ENCODE results near the gene HEXD.
"Not testable (repeated sequence)": the region's sequence is repeated elsewhere in the genome, so short reads cannot be mapped to it uniquely, and the experiment has no call there.

HEXD gene

DNA sequence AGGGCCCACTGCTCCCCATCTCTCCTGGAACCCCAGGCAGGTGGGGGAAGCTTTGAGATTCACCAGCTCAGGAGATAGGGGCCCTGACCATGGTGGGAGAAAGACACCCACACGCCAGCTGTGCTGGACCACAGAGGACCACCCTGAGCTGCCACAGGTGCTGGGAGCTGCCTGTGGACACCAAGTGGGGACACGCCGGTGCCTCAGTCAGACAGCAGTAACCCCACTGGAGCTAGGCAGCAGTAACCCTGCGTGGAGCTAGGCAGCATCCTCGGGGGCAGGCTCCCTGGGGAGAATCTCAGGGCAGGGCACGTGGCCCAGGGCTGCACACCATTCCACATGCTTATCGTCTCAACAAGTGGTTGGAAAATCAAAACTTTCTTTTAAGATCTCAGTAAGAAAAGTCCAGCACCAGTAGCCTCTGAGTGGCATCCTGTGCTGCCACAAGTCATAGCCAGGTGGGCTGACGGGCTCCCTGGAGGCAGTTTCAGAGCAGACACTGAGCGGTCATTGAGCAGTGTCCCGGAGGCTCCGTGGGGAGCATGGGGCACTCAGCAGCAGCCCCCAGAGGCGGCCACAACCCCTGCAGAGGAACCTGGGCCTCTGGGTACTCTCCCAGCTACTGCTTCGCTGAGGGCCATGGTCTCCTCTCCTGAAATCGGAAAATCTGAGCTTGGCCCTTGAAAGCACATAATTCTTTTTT is 8.0 kb upstream of the HEXD start:
- no peak for DNase-seq
- H3K4me2 ChIP-seq (ENCODE audit: insufficient read depth, low read length): no peak overlapping the region
- peaks cover 14% of the 10 kb centered on the region; the same call in 1 of the 2 replicates for H3K79me2 ChIP-seq (ENCODE audit: insufficient read depth, low read length)
- no peak overlapping the region for H3K4me3 ChIP-seq (ENCODE audit: low read depth in 1 of 2, low read length in 2 of 2)
- H3K9me3 ChIP-seq (ENCODE audit: insufficient read depth, low read length, severe bottlenecking): no peaks in the 10 kb centered on the region
- H3K9ac ChIP-seq (ENCODE audit: low read depth, low read length): no peak overlapping the region
- no peak for ATAC-seq (ENCODE audit: insufficient read depth, low read depth)
- H3K27me3 ChIP-seq (ENCODE audit: insufficient read depth, low read length, poor library complexity): no peaks in the 10 kb centered on the region
- H3K4me1 ChIP-seq (ENCODE audit: insufficient read depth, low read length): peaks cover 9% of the 10 kb centered on the region; the same call in 1 of the 2 replicates
- H2AFZ ChIP-seq (ENCODE audit: low read depth, low read length): no peak overlapping the region
- TF ChIP-seq, protein P1, sequence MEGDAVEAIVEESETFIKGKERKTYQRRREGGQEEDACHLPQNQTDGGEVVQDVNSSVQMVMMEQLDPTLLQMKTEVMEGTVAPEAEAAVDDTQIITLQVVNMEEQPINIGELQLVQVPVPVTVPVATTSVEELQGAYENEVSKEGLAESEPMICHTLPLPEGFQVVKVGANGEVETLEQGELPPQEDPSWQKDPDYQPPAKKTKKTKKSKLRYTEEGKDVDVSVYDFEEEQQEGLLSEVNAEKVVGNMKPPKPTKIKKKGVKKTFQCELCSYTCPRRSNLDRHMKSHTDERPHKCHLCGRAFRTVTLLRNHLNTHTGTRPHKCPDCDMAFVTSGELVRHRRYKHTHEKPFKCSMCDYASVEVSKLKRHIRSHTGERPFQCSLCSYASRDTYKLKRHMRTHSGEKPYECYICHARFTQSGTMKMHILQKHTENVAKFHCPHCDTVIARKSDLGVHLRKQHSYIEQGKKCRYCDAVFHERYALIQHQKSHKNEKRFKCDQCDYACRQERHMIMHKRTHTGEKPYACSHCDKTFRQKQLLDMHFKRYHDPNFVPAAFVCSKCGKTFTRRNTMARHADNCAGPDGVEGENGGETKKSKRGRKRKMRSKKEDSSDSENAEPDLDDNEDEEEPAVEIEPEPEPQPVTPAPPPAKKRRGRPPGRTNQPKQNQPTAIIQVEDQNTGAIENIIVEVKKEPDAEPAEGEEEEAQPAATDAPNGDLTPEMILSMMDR (IDR thresholded peaks at IDR 0.05; ENCODE audit: borderline replicate concordance, extremely low read depth, low read length, poor library complexity, severe bottlenecking): no peak
- TF ChIP-seq EZH2 (IDR thresholded peaks at IDR 0.05; ENCODE audit: borderline replicate concordance, low read depth, low read length, severe bottlenecking): no peak
- peaks cover 12% of the 10 kb centered on the region for H4K20me1 ChIP-seq (ENCODE audit: insufficient read depth, low read length)
- peaks cover 22% of the 10 kb centered on the region for H3K36me3 ChIP-seq (ENCODE audit: insufficient read depth, low read length)
- H3K27ac ChIP-seq (ENCODE audit: low read length): no peak overlapping the region

DNA sequence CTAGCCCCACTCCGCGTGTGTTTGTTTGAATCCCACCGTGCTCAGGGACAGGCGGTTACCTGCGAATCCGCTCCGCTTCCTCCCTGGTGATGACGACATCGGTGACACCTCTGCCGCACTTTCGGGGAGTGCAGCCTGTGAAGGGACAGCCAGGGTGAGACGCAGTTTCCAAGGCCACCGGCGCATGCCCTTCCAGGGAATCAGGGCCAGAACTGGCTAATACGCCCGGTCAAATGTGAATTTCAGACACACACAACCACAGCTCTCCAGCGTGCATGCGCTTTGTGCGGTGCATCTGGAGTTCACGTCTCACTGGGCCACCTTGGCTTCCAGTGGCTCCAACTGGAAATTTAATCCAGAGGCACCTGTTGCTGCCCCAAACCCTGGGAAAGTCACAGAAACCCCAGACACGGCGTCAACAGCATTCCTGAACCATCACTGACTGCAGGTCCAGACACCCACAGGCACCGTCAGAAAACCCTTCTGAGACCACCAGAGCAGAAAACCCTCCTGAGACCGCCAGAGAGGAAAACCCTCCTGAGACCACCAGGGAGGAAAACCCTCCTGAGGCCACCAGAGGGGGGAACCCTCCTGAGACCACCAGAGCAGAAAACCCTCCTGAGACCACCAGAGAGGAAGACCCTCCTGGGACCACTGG is 6.6 kb upstream of the HEXD start:
- H3K27ac ChIP-seq (ENCODE audit: low read length): no peak overlapping the region
- peaks cover 20% of the 10 kb centered on the region for H3K36me3 ChIP-seq (ENCODE audit: insufficient read depth, low read length)
- no peak overlapping the region for H3K4me2 ChIP-seq (ENCODE audit: insufficient read depth, low read length)
- H3K27me3 ChIP-seq (ENCODE audit: insufficient read depth, low read length, poor library complexity): no peaks in the 10 kb centered on the region
- DNase-seq: no peak
- no peak overlapping the region for H3K9ac ChIP-seq (ENCODE audit: low read depth, low read length)
- no peak overlapping the region for H3K4me3 ChIP-seq (ENCODE audit: low read depth in 1 of 2, low read length in 2 of 2)
- H3K9me3 ChIP-seq (ENCODE audit: insufficient read depth, low read length, severe bottlenecking): no peaks in the 10 kb centered on the region
- peaks cover 22% of the 10 kb centered on the region for H3K79me2 ChIP-seq (ENCODE audit: insufficient read depth, low read length)
- H3K4me1 ChIP-seq (ENCODE audit: insufficient read depth, low read length): peaks cover 10% of the 10 kb centered on the region; the same call in 1 of the 2 replicates
- TF ChIP-seq, protein P1 (IDR thresholded peaks at IDR 0.05; ENCODE audit: borderline replicate concordance, extremely low read depth, low read length, poor library complexity, severe bottlenecking): no peak
- ATAC-seq (ENCODE audit: insufficient read depth, low read depth): no peak
- H4K20me1 ChIP-seq (ENCODE audit: insufficient read depth, low read length): peaks cover 20% of the 10 kb centered on the region
- H2AFZ ChIP-seq (ENCODE audit: low read depth, low read length): no peak overlapping the region

- H2AFZ ChIP-seq (ENCODE audit: low read depth, low read length); H3K27ac ChIP-seq (ENCODE audit: low read length); H3K4me3 ChIP-seq (ENCODE audit: low read depth in 1 of 2, low read length in 2 of 2); H3K9ac ChIP-seq (ENCODE audit: low read depth, low read length); H3K27me3 ChIP-seq (ENCODE audit: insufficient read depth, low read length, poor library complexity); H3K9me3 ChIP-seq (ENCODE audit: insufficient read depth, low read length, severe bottlenecking); DNase-seq; H3K4me2 ChIP-seq (ENCODE audit: insufficient read depth, low read length); ATAC-seq (ENCODE audit: insufficient read depth, low read depth): not testable (repeated sequence)
- peaks cover 28% of the 10 kb centered on the region for H3K79me2 ChIP-seq (ENCODE audit: insufficient read depth, low read length)
- H4K20me1 ChIP-seq (ENCODE audit: insufficient read depth, low read length): peaks cover 20% of the 10 kb centered on the region
- peaks cover 12% of the 10 kb centered on the region; the same call in 1 of the 2 replicates for H3K4me1 ChIP-seq (ENCODE audit: insufficient read depth, low read length)
- peaks cover 20% of the 10 kb centered on the region for H3K36me3 ChIP-seq (ENCODE audit: insufficient read depth, low read length)
Measured at GRCh38 chr17:82412081-82412480, 6.1 kb upstream of the HEXD start.

Measured in DND-41 (cell line).